ENCODE results near the gene CCDC149.

CCDC149 gene

DNA sequence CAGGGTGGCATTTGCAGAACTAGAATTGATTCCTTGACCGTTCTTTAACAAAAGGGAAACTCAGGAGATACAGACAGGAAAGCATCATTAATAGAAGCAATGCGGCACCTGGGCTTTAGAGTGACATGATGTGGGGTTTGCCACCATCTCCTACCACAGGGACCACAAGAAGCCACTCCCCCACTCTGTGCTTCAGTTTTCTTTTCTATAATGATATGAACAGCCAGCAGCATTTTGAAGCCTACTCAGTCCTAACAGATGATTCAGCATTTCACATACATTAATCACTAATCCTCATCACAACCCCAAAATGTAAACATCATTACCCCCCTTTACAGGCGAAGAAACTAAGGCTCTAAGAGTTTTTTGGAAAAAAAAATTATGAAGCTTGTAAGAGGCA lies 22.9 kb downstream of the CCDC149 start:
- Histone ChIP-seq H3K27ac (ENCODE audit: low read depth, low read length) (no peak overlapping the region), H3K79me2 (ENCODE audit: insufficient read depth, low read length) (no peaks in the 10 kb centered on the region), H2AFZ (ENCODE audit: low read depth, low read length, severe bottlenecking) (no peak overlapping the region), H3K4me2 (ENCODE audit: low read depth, low read length, poor library complexity, severe bottlenecking) (no peak overlapping the region), H3K9me2 (replicated peaks; ENCODE audit: insufficient read depth, low read length) (no peaks in the 10 kb centered on the region), H3F3A (ENCODE audit: insufficient read depth) (no peaks in the 10 kb centered on the region), H3K27me3 (ENCODE audit: low read length) (no peaks in the 10 kb centered on the region), H3K36me3 (ENCODE audit: low read length) (no peaks in the 10 kb centered on the region), H3K9ac (ENCODE audit: low read length) (no peak overlapping the region), H4K20me1 (ENCODE audit: low read depth, low read length) (no peaks in the 10 kb centered on the region), H3K4me3 (ENCODE audit: insufficient read depth, low read length, poor library complexity, severe bottlenecking) (no peak overlapping the region), H3K9me3 (ENCODE audit: insufficient read depth, low read length) (no peaks in the 10 kb centered on the region)
- TF ChIP-seq, protein P1, sequence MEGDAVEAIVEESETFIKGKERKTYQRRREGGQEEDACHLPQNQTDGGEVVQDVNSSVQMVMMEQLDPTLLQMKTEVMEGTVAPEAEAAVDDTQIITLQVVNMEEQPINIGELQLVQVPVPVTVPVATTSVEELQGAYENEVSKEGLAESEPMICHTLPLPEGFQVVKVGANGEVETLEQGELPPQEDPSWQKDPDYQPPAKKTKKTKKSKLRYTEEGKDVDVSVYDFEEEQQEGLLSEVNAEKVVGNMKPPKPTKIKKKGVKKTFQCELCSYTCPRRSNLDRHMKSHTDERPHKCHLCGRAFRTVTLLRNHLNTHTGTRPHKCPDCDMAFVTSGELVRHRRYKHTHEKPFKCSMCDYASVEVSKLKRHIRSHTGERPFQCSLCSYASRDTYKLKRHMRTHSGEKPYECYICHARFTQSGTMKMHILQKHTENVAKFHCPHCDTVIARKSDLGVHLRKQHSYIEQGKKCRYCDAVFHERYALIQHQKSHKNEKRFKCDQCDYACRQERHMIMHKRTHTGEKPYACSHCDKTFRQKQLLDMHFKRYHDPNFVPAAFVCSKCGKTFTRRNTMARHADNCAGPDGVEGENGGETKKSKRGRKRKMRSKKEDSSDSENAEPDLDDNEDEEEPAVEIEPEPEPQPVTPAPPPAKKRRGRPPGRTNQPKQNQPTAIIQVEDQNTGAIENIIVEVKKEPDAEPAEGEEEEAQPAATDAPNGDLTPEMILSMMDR (IDR thresholded peaks at IDR 0.05; ENCODE audit: insufficient read depth, low read length, poor library complexity, severe bottlenecking) = no peak
- no peak for TF ChIP-seq EZH2phosphoT487 (conservative IDR thresholded peaks at IDR 0.05; ENCODE audit: low read length)

DNA sequence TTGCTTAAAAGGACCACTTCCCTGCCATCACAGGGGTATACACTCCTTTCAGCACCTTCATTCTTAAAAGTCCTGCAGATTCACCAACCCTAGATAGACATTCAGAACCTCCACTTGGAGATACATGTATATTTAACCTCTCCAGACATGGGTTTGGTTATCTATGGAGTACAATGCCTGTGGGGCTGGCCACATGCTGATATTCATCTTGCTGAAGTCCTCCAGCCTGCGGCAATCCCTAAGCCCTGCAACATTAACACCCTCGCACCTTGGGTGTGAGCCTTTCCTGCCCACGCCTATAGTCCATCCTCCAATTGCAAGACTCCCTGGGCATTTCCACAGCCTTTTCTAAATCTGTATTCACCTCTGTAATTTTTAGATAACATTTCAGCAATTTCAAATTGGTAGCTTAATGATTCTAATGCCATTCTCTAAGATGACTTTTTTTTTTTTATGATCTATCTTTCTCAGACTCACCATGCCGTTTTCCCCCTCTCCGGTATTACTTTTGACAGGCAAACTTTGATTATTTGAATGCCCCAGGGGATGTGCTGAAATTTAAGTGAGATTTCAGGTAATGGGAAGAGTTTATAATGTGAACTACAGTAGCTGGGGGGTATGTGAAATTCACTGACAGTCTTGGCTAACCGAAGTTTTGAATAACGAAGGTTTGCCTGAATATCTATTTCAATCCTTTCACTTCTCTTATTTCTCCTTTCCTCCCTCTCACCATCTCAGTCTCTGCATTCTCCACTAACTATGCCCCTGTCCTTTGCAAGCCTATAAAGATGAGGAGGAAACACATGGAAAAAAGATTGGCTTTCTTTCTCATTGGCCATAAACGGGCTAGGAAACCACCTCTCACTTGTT lies 24.1 kb downstream of the CCDC149 start:
- Histone ChIP-seq H3K4me3 (ENCODE audit: insufficient read depth, low read length, poor library complexity, severe bottlenecking) (no peak overlapping the region), H3K9me3 (ENCODE audit: insufficient read depth, low read length) (no peaks in the 10 kb centered on the region), H3K79me2 (ENCODE audit: insufficient read depth, low read length) (no peaks in the 10 kb centered on the region), H2AFZ (ENCODE audit: low read depth, low read length, severe bottlenecking) (no peak overlapping the region), H3K9ac (ENCODE audit: low read length) (no peak overlapping the region), H4K20me1 (ENCODE audit: low read depth, low read length) (no peaks in the 10 kb centered on the region), H3K4me2 (ENCODE audit: low read depth, low read length, poor library complexity, severe bottlenecking) (no peak overlapping the region), H3K9me2 (replicated peaks; ENCODE audit: insufficient read depth, low read length) (no peaks in the 10 kb centered on the region), H3K27me3 (ENCODE audit: low read length) (no peaks in the 10 kb centered on the region), H3K36me3 (ENCODE audit: low read length) (no peaks in the 10 kb centered on the region), H3K27ac (ENCODE audit: low read depth, low read length) (no peak overlapping the region), H3F3A (ENCODE audit: insufficient read depth) (no peaks in the 10 kb centered on the region)
- TF ChIP-seq, protein P1 (IDR thresholded peaks at IDR 0.05; ENCODE audit: insufficient read depth, low read length, poor library complexity, severe bottlenecking) = no peak
- TF ChIP-seq EZH2phosphoT487 (conservative IDR thresholded peaks at IDR 0.05; ENCODE audit: low read length) = no peak

DNA sequence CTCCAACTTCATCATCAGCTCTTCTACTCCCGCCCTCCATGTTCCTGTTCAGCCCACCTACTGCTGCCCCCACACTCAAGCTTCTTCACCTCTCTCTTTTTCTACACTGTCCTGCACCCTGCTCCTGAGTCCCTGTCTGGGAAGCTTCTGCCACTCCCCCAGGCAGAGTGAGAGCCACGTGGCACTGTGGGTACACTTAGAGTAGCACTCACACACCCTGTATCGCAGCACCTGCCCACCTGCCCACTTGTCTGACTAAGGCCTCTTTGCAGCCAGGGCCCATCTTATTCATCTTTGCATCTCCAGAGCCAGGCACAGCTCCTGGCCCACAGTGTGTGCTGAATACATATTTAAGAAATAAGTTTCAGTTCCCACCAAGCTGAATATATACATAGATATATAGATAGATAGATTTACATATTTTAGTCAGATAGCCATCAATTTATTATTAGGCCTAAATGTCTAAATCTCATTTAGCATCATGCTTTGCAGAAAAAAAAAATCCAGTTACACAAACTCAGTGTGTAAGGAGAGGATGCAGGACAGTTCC lies 24.9 kb downstream of the CCDC149 start:
- no peaks in the 10 kb centered on the region for H4K20me1 ChIP-seq (ENCODE audit: low read depth, low read length)

More for the DNA sequence above, 24.9 kb downstream of the CCDC149 start:
- Histone ChIP-seq H3K4me3 (ENCODE audit: insufficient read depth, low read length, poor library complexity, severe bottlenecking) (no peak overlapping the region), H3K9me3 (ENCODE audit: insufficient read depth, low read length) (no peaks in the 10 kb centered on the region), H2AFZ (ENCODE audit: low read depth, low read length, severe bottlenecking) (no peak overlapping the region), H3K9me2 (replicated peaks; ENCODE audit: insufficient read depth, low read length) (no peaks in the 10 kb centered on the region), H3K4me2 (ENCODE audit: low read depth, low read length, poor library complexity, severe bottlenecking) (no peak overlapping the region), H3K79me2 (ENCODE audit: insufficient read depth, low read length) (no peaks in the 10 kb centered on the region), H3F3A (ENCODE audit: insufficient read depth) (no peaks in the 10 kb centered on the region), H3K36me3 (ENCODE audit: low read length) (no peaks in the 10 kb centered on the region), H3K9ac (ENCODE audit: low read length) (no peak overlapping the region), H3K27ac (ENCODE audit: low read depth, low read length) (no peak overlapping the region), H3K27me3 (ENCODE audit: low read length) (no peaks in the 10 kb centered on the region)
- TF ChIP-seq, protein P1 (IDR thresholded peaks at IDR 0.05; ENCODE audit: insufficient read depth, low read length, poor library complexity, severe bottlenecking) = no peak
- no peak for TF ChIP-seq EZH2phosphoT487 (conservative IDR thresholded peaks at IDR 0.05; ENCODE audit: low read length)

Measured in SU-DHL-6 (cell line).